Stimulated activated CD8-positive, alpha-beta memory T cell treated with anti-CD3 and anti-CD28 coated beads, Interleukin-15, amount 100 ng/mL, for 4 hours (primary cell): ENCODE results near the gene LRP2.

Experiments
- DNase-seq, 2 donors: peaks; one replicate each; pipeline ENCODE4 v3.0.0-alpha.2; 2020; ENCODE audit warnings: low read depth in 2 of 2

Gene LRP2

GRCh38 chr2:169240405-169240804, 121.9 kb downstream of the LRP2 start:
- no peak for DNase-seq

GRCh38 chr2:169237939-169238338, 124.4 kb downstream of the LRP2 start:
- no peak for DNase-seq

GRCh38 chr2:169237286-169237685, 125.0 kb downstream of the LRP2 start:
- DNase-seq = no peak

GRCh38 chr2:169232551-169233154, 129.7 kb downstream of the LRP2 start:
- no peak for DNase-seq

- no peak for DNase-seq
Measured at GRCh38 chr2:169230204-169230603, 132.1 kb downstream of the LRP2 start.

- DNase-seq = no peak
Measured at GRCh38 chr2:169229590-169229989, 132.7 kb downstream of the LRP2 start.

- DNase-seq = no peak
Measured at GRCh38 chr2:169225906-169226305, 136.4 kb downstream of the LRP2 start.

GRCh38 chr2:169225233-169225750, 137.0 kb downstream of the LRP2 start:
- DNase-seq = no peak

GRCh38 chr2:169222665-169223064, 139.7 kb downstream of the LRP2 start:
- no peak for DNase-seq

- DNase-seq = no peak
Measured at GRCh38 chr2:169221745-169222369, 140.5 kb downstream of the LRP2 start.

GRCh38 chr2:169210917-169211316, 151.4 kb downstream of the LRP2 start:
- no peak for DNase-seq

GRCh38 chr2:169208026-169208425, 154.3 kb downstream of the LRP2 start:
- DNase-seq = no peak

GRCh38 chr2:169205176-169205575, 157.2 kb downstream of the LRP2 start:
- DNase-seq = no peak

- no peak for DNase-seq
Measured at GRCh38 chr2:169203952-169204351, 158.4 kb downstream of the LRP2 start.

- no peak for DNase-seq
Measured at GRCh38 chr2:169200756-169201155, 161.6 kb downstream of the LRP2 start.

- DNase-seq = no peak
Measured at GRCh38 chr2:169193618-169194017, 168.7 kb downstream of the LRP2 start.

- DNase-seq = no peak
Measured at GRCh38 chr2:169190197-169190775, 172.0 kb downstream of the LRP2 start.

- DNase-seq = no peak
Measured at GRCh38 chr2:169189132-169189531, 173.2 kb downstream of the LRP2 start.

- DNase-seq = no peak
Measured at GRCh38 chr2:169185711-169186110, 176.6 kb downstream of the LRP2 start.

GRCh38 chr2:169184074-169184473, 178.3 kb downstream of the LRP2 start:
- DNase-seq = no peak

- DNase-seq = no peak
Measured at GRCh38 chr2:169182573-169182972, 179.8 kb downstream of the LRP2 start.

GRCh38 chr2:169178804-169179390, 183.4 kb downstream of the LRP2 start:
- no peak for DNase-seq

- DNase-seq = no peak
Measured at GRCh38 chr2:169178364-169178763, 184.0 kb downstream of the LRP2 start.
